GM18520 (cell line): ENCODE data around the gene SNRPE.
"Not testable (repeated sequence)": the region's sequence is repeated elsewhere in the genome, so short reads cannot be mapped to it uniquely, and the experiment has no call there.

ENCODE experiments used
- ATAC-seq: cut with Tn5 transposase; IDR thresholded peaks from one replicate; pipeline ENCODE4 v1.9.1; 2021; ENCODE audit not compliant: unreplicated experiment

SNRPE gene

DNA sequence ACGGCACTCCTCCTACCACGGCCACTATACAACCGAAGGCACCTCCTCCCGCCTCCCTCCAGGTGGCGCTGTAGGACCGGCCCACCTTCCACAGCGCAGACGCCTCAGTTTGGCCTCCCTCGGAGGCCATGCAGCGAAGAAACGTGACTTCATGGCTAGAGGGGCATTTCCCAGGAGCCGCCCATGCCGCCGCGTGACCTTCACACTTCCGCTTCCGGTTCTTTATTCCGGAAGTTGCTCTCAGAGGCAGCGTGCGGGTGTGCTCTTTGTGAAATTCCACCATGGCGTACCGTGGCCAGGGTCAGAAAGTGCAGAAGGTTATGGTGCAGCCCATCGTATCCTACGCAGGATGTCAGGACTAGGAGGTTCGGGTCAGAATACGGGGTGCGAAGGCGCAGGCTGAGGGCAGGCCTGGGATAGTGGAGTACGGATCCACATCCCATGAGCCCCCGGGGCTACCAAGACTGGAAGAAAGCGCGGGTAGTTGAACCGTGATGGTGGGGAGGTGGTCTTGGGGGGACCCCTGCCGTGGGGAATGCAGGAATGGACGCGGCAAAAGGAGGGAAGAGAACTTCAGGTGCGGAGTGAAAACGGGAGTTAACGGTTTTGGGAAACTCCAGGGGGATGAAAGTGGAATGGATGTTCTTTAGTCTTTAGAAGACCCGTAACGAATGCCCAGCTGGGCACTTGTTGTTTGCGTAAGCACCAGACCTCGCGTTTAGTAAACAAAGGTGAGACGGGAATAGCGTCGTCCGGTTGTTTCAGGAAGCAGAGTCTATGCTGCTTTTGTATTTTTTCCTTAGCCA lies at the start of gene SNRPE:
Gene SNRPE (plus strand): TSS at position 221 of the 806 bp plus-strand sequence. CDS start 61 bp downstream, at position 282.
- ATAC-seq, result peak; percentile 97

DNA sequence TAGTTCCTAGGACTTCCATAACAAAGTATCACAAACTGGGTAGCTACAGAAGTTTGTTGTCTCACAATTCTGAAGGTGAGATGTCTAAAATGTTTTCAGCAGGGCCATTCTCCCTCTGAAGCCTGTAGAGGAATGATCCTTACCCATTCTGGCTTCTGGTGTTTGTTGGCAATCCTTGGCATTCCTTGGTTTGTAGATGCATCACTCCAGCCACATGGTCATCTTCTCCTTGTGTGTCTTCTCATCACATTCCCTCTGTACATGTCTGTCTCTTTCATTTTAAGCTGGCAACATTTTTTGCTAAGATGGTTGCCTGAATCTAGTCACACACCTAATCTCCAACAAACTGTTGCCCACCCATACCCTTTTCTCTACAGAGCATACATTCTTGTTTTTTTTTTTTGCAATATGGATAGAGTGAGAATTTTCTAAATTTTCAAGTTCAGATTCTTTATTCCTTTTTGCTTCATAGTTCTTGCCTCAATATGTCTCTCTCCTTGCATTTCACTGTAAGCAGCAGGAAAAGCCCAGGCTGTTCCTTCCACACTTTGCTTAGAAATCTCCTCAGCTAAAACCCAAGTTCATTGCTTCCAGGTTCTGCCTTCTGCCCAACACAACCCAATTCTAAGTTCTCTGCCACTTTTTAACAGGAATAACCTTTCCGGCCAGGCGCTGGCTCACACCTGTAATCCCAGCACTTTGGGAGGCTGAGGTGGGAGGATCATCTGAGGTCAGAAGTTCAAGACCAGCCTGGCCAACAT lies 47.6 kb upstream of the SNRPE start:
- no peak for ATAC-seq

DNA sequence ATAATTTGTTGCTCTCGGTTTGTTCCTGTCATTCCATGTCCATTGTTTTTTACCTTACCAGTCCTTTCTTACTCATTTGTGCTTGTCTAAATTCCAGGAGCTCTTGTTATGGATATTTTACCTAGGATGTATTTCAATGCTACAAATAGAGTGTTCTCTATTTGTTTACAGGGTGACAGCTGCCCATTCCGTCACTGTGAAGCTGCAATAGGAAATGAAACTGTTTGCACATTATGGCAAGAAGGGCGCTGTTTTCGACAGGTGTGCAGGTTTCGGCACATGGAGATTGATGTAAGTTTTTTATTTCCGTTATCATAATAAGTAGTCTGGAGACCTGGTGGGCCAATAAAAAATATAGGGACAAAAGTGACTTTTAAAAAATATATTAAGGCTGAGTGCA lies 43.0 kb upstream of the SNRPE start:
- no peak for ATAC-seq

DNA sequence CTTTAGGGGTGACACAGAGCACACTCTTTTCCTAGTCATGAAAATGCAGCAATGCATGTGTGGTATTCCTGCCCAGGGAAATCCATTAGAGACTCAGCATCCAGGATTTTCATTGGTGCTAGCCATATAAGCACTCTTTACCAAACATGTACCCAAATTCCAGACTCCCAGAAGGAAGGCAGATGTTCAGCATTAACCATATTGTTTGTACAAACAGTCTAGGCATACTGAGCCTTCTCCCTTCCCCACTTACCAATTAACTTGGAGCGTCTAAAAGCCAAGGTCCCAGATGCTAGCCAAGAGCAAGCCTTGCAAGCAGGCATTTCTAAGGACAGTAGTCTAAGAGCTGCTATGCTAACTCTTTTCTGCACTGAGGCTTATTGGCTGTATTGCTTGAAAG lies 38.1 kb upstream of the SNRPE start:
- ATAC-seq, result no peak

DNA sequence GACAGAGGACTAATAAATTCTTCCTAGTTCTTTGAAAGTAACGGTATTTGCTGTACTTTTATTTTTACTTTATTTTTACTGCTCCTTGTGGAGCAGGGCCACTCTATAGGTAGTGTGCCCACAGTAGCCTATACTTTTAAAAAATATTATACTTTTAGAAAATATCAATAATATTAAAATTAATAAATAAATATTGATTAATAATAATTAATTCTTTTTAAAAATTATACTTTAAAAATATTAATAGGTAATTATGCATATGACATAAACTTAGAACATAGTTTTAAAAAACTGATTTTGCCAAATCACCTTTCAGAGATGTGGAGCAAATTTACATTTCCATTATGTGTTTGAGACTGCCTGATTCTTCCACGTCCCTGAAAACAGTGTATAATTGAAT lies 35.2 kb upstream of the SNRPE start:
- ATAC-seq, result no peak

DNA sequence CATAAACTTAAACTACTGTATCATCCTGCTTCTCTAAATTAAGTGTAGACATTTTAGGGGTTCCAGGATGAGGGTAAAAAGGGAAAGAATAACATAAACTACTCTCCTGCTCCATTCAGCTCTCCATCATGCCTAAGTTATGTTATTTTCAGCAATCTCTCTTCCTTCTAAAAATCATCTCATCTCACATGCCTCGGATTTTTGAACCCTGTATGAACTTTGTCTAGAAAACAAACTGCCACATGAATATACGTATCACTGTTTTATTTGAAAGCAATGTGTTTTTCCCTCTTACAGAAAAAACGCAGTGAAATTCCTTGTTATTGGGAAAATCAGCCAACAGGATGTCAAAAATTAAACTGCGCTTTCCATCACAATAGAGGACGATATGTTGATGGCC lies 33.4 kb upstream of the SNRPE start:
- no peak for ATAC-seq

DNA sequence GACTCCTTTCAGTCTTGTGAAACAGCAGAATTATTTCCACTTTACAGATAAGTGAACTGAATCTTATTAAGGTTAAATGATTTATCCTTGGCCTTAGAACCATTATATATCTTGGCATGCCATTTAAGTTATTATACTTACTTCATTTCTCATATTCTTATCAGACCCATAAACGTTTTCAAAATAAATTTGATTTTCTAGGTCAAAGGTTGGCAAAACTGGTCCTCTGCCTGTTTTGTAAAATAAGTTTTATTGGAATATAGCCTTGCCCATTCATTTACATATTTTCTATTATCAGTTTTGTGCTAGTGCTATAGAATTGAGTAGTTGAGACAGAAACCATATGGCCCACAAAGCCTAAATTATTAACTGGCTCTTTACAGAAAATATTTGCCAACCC lies 32.9 kb upstream of the SNRPE start:
- ATAC-seq, result no peak

DNA sequence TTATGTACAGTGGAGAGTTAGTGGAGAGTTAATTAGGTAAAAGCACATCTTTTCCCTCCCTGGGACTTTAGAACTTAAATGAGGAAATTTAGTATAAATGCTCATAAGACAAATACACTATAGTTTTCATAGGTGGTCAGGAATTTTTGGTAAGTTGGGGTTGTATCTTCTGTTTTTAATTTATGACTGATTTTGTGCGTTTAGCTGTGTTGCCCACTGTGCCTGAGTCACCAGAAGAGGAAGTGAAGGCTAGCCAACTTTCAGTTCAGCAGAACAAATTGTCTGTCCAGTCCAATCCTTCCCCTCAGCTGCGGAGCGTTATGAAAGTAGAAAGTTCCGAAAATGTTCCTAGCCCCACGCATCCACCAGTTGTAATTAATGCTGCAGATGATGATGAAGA lies 32.2 kb upstream of the SNRPE start:
- not testable (repeated sequence) for ATAC-seq

DNA sequence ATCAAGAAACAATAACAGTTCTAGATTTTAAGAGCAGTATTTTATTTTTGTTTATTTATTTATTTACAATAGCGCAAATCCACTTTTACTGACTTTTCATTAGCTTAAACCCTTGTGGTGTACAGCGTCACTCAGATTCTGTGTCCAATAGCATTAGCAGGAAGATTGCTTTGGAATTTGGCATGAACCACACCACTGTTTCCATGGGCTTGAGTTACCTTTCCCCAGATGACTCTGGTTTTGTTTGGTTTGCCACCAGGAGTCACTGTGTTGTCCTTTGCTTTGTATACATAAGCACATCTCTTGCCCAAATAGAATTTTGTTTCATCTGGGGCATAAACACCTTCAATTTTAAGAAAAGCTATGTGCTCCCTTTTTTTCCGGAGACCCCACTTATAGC lies 25.9 kb upstream of the SNRPE start:
- ATAC-seq, result no peak

DNA sequence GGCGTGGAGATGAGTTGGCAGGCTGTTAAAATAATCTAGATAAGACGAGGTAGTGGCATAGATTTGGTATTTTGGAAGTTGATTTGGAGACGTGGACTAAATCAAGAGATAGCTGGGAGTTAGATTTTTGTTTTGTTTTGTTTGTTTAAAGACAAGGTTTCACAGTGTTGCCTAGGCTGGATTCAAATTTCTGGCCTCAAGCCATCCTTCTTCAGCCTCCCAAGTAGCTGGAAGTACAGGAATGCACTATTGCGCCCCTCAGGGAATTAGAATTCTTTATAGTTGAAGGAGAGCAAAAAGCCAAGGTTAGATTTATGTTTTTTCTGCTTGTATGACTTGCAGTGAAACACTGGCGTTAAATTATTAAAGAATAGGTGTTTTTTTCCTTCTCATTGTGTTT lies 22.3 kb upstream of the SNRPE start:
- no peak for ATAC-seq

DNA sequence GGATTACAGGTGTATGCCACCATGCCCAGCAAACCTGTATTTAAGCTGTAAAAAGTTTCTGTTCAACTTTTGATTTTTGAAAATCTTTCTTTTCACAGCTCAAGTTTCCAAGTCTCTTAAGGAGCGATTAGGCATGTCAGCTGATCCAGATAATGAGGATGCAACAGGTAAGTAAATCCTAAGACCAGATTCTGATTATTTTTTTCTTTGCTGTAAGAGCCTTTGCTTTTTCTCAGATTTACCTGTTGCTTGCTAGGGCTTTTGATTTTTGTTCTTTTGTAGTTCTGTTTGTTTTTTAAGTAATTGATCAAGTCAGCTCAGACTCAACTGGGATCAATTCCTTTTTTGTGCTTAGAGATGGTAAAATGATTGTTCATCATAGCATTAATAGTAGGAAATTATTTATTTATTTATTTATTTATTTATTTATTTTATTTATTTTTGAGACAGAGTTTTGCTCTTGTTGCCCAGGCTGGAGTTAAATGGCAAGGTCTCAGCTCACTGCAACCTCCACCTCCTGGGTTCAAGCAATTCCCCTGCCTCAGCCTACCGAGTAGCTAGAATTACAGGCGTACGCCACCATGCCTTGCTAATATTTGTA lies 21.1 kb upstream of the SNRPE start:
- no peak for ATAC-seq

DNA sequence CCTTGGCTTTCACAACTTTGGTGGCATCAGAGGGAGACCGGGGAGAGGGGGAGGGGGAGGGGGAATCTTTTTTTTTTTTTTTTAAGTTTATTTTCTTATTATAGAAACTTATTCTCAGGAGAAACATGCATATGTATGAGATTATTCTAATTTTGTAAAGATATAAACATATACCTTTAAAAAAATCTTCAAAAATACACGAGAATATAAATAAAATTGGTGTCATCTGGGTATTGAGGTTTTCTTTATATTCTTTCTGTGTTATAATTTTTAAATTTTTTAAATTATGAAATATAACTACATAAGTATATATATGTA lies 18.9 kb upstream of the SNRPE start:
- no peak for ATAC-seq

DNA sequence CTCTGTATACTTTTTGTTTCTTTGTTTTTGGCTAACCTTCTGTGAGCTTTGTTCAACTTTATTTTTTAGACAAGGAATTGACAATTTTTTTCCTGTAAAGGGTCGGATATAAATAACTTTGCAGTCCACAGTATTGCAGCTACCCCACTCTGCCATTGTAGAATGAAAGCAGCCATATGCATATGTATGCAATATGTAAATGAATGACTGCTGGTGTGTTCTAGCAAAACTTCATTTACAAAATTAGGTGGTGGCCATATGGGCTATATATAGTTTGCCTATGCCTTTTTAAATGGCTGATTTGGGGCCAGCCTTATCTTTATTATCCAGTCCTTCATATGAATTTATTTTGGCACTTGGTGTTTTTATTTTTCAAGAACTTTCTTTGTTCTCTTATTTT lies 18.0 kb upstream of the SNRPE start:
- no peak for ATAC-seq

DNA sequence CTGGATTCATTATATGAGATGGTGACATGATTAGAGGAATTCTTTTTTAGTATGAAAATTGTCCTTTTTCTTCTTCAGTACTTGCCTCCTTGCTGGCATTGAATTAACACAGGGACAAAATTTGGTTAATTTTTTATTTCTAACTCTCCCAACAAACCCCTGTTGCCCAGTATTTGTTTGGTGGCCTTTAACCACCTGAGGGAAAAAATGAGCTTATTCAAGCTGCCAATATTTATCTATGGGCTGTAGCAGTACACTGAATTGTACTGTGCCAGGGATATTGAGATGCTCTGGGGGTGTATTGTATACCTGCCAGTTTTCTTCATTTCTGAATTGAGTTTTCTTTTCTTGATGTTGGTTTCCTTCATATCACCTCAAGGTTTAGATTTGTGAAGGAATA lies 8.3 kb upstream of the SNRPE start:
- not testable (repeated sequence) for ATAC-seq

DNA sequence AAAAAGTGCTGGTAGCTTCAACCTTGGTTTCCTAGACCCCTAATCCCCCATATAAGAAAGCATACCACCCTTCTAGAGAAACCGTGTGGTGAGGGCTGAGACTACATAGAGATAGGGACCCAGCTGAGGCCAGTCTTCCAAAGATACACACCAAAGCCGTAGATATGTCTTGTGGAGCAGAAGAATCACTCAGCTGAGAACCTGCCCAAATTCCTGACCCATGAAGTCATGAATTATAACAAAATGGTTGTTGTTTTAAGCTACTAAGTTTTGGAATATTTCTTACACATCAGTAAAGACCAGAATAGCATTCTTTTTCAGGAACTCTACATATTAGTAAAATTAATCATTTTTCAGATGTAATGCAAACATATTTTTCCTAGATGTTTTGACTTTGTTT lies 3.3 kb upstream of the SNRPE start:
- no peak for ATAC-seq

DNA sequence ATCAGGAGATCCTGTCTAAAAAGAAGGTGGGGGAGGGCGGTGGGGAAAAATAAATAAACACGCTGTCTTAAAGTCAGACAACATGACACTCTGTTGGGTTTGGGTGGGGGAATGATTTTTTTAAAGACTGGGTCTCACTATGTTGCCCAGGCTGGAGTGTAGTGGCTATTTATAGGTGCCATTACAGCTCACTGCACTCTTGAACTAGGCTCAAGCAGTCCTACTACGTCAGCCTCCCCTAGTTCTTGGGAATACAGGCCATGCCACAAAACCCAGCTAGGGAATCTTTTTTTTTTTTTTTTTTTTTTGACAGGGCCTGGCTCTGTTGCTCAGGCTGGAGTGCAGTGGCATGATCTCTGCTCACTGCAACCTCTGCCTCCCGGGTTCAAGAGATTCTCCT lies 2.4 kb upstream of the SNRPE start:
- no peak for ATAC-seq

DNA sequence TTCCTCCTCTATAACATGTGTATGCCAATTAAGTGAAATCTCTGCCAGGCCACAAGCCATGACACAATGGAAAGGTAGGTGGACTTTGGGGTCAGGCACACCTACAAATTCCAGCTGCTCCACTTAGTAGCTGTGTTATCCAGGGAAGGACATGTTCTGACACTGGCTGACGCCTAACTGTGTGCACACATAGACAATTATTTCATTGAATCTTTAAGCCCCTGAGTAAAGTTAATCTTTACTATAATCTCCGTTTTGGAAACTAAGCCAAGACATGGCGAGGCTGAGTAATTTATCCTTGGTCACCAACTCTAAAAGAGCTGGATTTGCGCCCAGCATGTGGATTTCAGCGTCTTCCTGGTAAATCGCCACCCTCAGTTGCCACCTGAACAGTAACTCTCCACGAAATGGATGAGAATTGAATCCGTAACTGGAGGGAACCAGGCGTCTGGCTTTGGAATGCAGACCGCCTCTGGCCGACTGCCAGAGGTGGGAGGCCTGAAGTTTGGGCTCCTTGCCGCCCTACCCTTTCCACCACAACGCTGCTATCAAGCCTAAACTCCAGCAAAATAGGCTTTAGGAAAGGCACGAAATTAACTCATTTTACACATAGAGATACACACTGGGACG lies 888 bp upstream of the SNRPE start:
- no peak for ATAC-seq

DNA sequence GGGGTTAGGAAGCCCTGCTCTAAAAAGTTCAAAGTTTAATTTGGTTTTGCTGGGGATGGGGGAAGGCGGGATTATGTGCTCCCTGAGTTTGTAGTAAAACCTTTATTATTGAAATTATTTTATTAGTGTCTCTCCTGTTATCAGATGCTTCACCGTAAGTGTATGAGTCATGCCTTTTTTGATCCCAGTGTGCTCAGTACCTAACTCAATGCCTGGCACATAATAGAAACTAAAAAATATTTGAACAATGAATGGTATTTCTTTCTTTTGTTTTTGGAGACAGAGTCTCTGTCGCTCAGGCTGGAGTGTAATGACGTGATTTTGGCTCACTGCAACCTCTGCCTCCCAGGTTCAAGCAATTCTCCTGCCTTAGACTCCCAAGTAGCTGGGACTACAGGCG lies 6.4 kb downstream of the SNRPE start:
- no peak for ATAC-seq

DNA sequence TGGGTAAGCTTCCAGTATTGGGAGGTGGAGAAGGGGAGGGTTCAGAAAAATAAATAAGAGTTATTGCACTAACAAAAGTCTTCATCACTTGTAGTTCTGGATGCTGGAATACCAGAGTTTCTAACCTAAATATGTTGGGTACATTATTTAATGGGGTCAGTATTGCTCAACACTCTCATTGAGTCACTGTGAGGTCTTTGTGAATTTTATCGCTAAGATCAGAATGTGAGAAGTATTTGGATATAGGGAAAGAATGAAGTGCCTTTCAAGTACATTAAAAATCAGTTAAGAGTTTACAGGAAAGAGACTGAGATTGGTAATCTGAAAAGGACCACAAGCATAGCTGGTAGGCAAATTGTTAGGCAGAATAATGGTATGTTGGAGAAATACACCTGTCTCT lies 8.8 kb downstream of the SNRPE start:
- no peak for ATAC-seq

DNA sequence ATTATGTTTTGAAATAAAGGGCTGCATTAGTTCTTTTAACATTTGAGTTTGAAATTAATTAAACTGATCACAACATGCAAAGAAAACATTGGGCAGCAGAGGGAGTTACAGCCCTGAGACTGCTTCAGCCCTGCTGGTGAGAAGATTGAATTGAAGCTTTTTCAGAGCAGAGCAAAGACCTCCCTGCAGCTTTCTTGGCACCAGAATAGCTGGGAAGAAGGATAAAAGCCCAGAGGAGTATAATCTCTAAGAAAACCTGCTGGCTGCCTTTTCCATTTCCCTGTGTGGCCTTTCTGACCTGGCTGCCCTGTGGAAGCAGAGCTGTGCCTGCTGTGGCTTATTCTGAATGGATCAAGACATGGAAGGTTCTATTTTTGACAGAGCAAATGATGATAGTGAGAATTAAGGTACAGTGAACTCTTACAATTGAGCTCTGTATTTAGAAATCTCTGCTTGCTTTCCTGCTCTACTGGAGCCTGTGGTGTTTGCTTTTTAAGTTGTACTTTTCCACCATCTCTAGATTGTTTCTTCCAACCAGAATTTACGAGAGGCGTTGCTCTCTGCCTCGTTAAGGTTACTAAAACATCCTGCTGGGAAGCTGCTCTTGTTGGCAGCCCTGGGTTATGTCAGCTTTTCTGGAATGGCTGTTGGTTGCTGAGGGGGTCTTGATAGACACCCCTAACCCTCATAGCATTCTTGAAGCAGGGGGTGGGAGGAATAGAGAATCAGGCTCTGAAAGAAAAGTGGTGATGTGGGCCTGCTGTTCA lies 9.9 kb downstream of the SNRPE start:
- no peak for ATAC-seq

DNA sequence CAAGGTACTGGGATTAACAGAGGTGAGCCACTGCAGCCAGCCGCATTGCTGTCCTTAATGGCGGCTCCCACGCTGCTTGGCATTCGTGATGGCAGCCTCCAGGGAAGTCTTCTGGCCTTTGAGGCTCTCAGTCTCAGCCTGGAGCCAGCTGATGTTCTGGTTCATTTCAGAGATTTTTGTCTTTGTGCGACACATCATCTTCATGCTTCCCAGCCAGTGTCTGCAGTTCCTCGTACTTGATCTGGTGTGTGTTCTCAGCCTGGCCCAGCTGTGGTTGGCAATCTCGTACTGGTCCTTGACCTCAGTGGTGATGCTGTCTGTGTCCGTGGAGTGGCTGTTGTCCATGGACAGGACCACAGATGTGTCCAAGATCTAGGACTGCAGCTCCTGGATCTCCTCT lies 11.7 kb downstream of the SNRPE start:
- no peak for ATAC-seq
